ENCODE results near the gene CCL17.
"Not testable (repeated sequence)": the region's sequence is repeated elsewhere in the genome, so short reads cannot be mapped to it uniquely, and the experiment has no call there.

CCL17 gene

GRCh38 chr16:57427824-57428223 lies 23.3 kb downstream of the CCL17 start:
- DNase-seq (ENCODE audit: low read depth in 2 of 2, low spot score in 1 of 2), result no peak

- no peak for DNase-seq (ENCODE audit: low read depth in 2 of 2, low spot score in 1 of 2)
These were observed 26.4 kb downstream of the CCL17 start for GRCh38 chr16:57430955-57431354.

GRCh38 chr16:57432505-57432904 lies 27.9 kb downstream of the CCL17 start:
- DNase-seq (ENCODE audit: low read depth in 2 of 2, low spot score in 1 of 2), result no peak

GRCh38 chr16:57432989-57433388 lies 28.4 kb downstream of the CCL17 start:
- DNase-seq (ENCODE audit: low read depth in 2 of 2, low spot score in 1 of 2), result no peak

DNA sequence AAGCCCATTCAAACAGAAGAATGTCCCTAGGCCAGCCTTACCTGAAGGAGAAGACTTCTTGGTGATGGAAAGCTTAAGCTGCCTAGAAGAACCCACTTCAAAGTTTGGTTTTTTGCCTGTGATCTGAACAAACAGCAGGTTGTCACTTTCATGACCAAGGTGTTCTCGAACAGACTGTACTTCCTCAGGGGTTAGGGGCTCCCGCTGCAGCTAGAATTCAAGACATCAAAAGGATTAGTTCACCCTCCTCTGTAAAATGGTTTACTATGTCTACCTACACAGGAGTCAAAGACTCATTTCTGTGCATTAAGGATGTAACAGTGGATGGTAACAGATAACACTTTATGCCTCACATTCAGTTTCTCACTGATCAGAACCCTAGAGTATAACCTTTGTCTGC lies 29.4 kb downstream of the CCL17 start:
- no peak for DNase-seq (ENCODE audit: low read depth in 2 of 2, low spot score in 1 of 2)

DNA sequence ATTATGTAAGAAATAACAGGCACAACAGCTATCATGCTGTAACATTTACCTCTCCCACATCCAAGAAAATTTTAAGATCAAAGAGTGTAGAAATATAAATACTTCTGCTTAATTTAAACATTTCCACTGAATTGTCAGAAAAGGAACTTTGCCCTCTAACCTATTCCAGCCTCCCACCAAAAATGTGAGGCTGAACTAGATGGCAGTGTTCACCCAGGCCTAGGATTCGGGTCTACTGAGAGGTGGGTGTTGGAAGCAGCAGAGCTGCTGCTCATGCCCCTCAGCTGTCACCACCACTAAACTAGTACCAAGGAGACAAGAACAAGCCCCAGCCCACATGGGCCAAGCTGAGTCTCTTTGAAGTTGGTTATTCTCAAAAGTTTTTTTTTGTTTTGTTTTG lies 31.3 kb downstream of the CCL17 start:
- no peak for DNase-seq (ENCODE audit: low read depth in 2 of 2, low spot score in 1 of 2)

GRCh38 chr16:57439947-57440346 lies 35.4 kb downstream of the CCL17 start:
- not testable (repeated sequence) for DNase-seq (ENCODE audit: low read depth in 2 of 2, low spot score in 1 of 2)

DNA sequence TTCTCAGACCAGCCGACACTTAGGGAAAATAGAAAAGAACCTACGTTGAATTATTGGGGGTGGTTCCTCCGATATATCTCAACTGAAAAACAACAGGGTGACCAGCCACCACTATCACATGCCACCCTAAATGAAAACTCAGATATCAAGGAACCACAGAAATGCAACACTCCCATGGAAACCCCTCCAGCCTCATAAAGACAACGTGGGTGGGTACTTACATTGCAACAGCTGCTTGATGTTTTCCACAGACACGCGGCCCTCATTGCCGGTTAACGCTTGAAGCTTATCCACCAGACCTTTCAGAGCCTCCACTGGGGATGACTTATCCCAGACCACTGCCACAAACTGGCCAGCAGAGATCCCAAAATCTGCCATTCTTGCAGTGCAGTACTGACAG lies 36.0 kb downstream of the CCL17 start:
- not testable (repeated sequence) for DNase-seq (ENCODE audit: low read depth in 2 of 2, low spot score in 1 of 2)

- DNase-seq (ENCODE audit: low read depth in 2 of 2, low spot score in 1 of 2), result no peak
These were observed 40.1 kb downstream of the CCL17 start for GRCh38 chr16:57444711-57445110.

GRCh38 chr16:57445510-57445909 lies 40.9 kb downstream of the CCL17 start:
- DNase-seq (ENCODE audit: low read depth in 2 of 2, low spot score in 1 of 2), result no peak

- peak in 1 of 2 donors; percentile 2 for DNase-seq (ENCODE audit: low read depth in 2 of 2, low spot score in 1 of 2)
These were observed 42.1 kb downstream of the CCL17 start for GRCh38 chr16:57446531-57447185.

DNA sequence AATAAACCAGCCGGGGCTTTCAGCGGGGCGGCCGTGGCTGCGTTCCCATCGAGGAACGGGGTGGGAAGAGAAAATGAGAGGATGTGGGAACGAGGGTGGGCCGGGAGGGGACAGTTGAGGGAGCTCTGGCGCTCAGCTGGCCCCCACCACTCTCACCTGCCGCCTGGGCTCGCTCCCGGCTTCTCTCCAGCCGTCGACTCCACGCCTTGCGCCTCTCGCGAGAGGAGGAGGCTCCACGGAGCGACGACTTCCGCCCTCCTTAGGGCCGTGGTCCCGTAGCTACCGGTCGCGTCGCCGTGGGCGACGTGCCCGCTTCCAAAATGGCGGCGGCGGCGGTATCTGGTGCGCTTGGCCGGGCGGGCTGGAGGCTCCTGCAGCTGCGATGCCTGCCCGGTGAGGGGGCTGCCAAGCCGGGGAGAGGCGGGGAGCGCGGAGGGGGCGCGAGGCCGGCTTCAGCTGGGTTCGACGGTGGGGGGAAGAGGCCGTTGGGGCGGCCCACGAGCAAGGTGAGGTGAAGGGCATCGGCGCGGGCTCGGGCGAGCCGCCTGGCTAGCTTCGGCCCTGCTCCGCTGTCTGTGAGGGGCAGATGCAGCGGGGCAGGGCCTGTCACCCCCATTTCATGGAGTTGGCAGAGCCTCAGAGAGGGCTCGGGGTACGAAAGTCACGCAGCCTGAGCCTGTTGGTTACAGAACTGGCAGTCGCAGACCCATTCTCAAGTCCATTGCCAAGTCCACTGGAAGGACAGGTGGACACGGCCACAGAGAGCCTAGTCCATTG lies 42.8 kb downstream of the CCL17 start, which contains the start of the genes CIAPIN1 and COQ9:
Gene CIAPIN1, minus strand, starts transcription at position 200 of the 777 bp plus-strand sequence. CDS start 6,457 bp downstream, outside the sequence.
Gene COQ9, plus strand, starts transcription at position 294 of the 777 bp plus-strand sequence. Its CDS starts 27 bp downstream, at position 321.
- peak; percentile 80 to 82 for DNase-seq (ENCODE audit: low read depth in 2 of 2, low spot score in 1 of 2)

GRCh38 chr16:57452021-57452420 lies 47.5 kb downstream of the CCL17 start:
- no peak for DNase-seq (ENCODE audit: low read depth in 2 of 2, low spot score in 1 of 2)

- DNase-seq (ENCODE audit: low read depth in 2 of 2, low spot score in 1 of 2), result peak; percentile 84 to 93
These were observed 57.8 kb downstream of the CCL17 start, which contains the start of gene POLR2C for GRCh38 chr16:57462209-57462977. TSS of gene POLR2C (plus strand) at chr16:57462679. CDS start at chr16:57462725, 46 bp downstream.

DNA sequence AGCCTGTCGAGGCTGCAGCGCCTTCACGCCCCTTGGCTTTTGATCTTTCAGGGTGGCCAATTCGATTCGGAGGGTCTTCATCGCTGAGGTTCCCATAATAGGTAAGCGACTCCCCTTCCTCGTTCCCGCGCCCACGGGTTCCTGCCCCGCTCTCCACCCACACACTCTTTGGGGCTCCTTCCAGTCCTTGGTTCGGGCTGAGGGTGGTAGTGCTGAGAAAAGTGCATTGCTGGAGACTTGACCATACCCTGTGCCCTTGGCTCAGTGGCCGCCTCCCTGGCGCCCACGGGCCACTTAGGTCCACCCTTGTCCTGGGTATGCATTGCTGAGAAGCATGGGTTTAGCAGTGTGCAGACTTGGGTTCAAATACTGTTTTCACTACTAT lies 58.4 kb downstream of the CCL17 start:
- no peak for DNase-seq (ENCODE audit: low read depth in 2 of 2, low spot score in 1 of 2)

DNA sequence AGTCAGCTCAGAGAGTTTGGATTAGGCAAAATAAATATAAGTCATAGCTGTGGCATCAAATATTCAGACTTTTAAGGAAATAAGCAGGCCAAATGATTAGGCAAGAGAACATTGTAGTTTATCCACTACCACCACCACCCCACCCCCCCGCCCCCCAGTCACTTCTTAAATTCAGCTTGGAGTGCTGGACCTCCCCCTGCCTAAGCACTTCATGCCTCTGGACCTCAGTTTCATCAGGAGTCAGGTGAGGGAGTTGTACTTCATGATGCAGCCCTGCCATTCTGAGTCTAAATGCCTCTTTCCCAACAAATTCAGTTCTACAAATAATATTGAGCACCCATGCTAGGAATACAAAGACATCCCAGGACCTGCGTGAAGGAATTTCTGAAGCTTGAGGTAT lies 60.0 kb downstream of the CCL17 start:
- DNase-seq (ENCODE audit: low read depth in 2 of 2, low spot score in 1 of 2), result no peak

Measured in stimulated activated CD8-positive, alpha-beta memory T cell treated with anti-CD3 and anti-CD28 coated beads, Interleukin-4, amount 100 ng/mL, for 1 hour (primary cell).